GM21390 (cell line): ENCODE data around the gene FOXK2.

Source experiments
- ATAC-seq: cut with Tn5 transposase; IDR thresholded peaks from one replicate; pipeline ENCODE4 v1.9.1; 2021; ENCODE audit not compliant: unreplicated experiment

Gene FOXK2

DNA sequence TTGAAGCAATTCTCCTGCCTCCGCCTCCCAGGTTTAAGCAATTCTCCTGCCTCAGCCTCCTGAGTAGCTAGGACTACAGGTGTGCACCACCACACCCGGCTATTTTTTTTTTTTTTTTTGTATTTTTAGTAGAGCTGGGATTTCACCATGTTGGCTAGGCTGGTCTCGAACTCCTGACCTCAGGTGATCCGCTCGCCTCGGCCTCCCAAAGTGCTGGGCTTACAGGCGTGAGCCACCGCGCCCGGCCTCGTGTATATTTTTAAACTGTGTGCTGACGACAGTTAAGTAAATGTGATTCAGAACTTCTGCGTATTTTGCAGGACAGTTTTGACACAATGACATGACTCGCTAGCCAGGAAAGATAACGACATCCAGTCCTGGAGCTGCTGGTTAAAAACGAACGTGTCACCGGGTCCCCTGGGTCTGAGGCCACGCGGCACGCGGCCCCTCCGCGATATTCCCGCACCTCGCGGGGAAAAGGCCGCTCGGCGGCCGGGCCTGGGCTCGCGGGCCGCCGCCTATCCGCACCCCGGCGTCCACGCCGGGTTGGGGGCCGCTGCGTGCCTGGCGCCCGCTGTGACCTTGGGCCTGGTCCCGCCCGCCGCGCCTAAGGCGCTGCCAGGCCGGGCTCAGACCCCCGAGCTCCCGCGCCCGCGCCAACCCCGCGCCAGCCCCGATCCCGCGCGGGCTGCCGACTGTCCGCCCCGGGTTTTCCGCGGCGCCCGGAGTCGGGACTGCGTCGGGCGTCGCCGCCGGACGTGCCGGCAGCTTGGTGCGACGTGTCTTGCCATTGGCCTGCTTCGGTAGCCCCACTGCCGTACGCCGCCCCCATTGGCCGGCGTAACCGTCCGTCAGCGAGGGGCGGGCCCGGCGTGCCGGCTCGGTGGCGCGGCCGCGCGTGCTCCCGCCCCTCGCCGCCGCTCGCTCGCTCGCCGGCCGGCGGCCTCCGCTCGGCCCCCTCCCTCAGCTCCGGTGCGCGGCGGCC is at the start of gene FOXK2:
FOXK2 (plus strand) TSS at position 907 of the 985 bp plus-strand sequence. CDS start 157 bp downstream, outside the sequence.
- peak; percentile 89 for ATAC-seq

GRCh38 chr17:82470065-82470464 is 49.5 kb upstream of the FOXK2 start:
- ATAC-seq = no peak

GRCh38 chr17:82474223-82475010 is 45.1 kb upstream of the FOXK2 start:
- no peak for ATAC-seq

DNA sequence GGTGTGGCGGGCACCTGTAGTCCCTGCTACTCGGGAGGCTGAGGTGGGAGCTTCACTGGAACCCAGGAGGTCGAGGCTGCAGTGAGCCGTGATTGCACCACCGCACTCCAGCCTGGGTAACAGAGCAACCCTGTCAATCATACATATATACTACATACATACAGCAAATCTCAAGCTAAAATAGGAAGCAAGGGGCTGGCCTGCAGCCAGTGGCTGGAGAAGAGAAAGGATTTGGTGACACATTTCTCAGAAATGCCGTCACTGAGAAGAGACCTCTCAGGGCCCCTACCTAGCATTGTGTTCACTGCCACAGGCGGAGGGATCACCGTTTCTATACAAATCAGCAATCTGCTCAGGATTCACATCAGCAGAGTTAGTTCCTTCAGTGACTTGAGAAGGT is 44.1 kb upstream of the FOXK2 start:
- no peak for ATAC-seq

DNA sequence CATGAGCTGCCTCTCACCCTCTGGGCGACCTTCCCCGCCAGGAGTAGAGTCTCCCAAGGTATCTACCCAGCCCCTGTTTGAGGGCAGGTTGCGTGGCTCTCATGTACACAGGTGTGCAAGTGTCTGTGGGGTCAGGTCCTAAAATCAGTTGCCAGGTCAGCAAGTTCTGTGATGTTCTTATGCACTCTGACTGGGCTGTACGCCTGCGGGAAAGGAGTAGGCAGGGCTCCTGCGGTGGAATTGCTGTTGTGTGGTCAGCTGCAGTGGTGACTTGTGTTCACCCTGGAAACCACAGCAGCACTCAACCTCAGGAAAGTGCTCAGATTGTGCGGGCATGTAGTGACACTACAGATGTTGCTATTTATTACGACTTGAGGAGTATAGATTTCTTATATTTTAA is 41.6 kb upstream of the FOXK2 start:
- ATAC-seq = no peak

GRCh38 chr17:82479602-82480001 is 39.9 kb upstream of the FOXK2 start:
- ATAC-seq = no peak

DNA sequence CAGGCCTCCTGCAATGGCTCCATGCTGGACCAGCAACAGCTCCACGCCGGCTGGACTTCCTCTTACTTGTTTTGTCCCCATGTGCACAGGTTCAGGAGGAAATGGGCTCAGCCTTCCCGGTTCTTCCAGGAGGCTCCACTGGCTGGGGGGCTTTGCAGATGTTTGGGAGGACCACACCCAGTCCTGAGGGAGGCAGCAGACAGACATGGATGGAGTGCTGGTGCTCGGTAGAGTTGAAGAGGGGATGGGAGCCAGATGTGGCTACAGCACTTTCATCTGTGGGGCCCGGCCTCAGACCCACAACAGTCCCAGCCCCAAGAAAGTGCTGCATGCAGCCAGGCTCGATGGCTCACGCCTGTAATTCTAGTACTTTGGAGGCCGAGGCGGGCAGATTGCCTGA is 39.2 kb upstream of the FOXK2 start:
- ATAC-seq = no peak

DNA sequence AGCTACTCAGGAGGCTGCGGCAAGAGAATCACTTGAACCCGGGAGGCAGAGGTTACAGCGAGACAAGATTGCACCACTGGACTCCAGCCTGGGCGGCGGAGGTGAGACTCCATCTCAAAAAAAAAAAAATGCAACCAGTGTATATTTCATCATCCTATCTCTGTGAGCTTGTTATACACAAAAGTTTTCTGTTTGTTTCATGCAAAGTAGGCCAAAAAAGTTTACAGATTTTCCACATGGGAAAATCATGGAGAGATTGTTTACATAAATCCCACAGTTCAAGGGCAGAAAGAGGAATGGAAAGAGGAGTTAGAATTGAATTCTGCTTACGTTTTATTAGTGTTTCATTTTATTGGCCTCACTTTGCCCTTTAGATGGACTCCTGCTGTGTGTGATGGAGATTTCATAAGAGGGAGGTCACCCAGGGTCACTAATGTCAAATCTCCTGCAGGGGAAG is 36.3 kb upstream of the FOXK2 start:
- ATAC-seq = no peak

DNA sequence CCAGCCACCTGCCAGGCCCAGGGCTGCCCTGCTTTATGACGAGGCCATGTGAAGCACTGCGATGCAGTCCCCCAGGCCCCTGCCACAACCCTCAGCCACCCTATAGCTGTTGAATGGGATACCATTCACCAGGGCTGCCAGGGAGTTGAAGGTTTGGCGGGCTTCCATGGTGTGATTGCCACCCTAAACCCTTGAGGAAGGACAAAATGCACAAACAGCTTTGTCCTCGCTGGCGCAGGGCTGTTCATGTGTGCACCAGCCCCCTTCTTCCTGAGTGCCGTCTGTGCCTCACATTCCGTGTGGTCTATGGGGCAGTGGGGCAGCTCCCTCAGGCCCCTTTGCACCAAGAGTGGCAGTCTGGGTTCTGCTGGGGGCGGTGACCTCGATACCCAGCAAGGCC is 35.7 kb upstream of the FOXK2 start:
- no peak for ATAC-seq

DNA sequence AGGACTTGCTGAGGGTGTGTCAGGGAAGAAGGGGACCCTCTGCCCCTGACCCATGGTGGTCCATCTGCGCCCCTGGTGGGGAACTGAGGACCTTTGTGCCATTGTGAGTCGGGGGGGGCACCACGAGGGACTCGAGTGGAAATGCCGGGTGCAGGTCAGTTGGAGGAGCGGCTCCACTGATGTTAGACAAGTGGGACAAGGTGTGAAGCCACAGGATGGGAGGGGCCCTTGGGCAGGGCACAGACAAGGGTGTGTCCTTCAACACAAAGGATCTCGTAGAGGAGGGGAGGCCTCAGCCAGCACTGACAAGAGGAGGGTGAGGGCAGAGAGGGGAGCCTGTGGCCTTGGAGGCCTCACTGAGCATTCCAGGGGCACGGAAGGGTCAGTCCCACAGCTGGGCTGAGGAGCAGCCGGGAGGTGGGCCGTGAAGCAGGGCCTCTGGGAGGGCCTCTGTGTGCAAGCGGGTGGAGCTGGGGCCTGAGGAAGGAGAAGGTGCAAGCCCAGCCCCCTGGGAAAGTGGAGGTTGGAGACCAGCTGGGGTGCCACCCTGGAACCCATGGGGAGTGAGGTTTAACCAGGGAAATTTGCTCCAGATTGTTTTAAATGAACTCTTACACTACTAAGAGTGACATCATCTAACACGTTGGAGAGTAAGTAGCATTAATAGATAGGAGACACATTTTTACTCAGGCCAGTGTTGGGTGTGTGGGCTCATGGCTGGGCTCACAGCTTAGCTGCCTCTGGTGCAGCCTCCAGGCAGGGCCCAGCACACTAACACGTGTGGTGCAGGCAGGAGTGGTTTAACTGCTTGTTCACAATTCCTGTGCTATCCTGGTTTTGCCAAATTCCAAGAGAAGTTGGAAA is 33.1 kb upstream of the FOXK2 start:
- ATAC-seq = no peak

GRCh38 chr17:82487910-82488309 is 31.6 kb upstream of the FOXK2 start:
- no peak for ATAC-seq

DNA sequence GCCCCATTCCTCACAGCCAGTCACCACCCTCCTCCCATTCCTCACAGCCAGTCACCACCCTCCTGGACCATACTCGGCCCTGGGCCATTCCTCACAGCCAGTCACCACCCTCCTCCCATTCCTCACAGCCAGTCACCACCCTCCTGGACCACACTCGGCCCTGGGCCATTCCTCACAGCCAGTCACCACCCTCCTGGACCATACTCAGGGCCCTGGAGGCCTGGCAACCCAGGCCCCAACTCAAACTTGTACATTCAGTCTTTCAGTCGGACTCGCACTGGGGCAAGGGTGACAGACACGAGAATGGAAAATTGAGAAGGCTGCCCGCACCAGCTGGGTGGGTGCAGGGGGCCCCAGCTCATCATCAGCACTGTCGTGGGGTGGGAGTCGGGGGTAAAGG is 30.4 kb upstream of the FOXK2 start:
- ATAC-seq = no peak

GRCh38 chr17:82489851-82490511 is 29.6 kb upstream of the FOXK2 start:
- ATAC-seq = no peak

GRCh38 chr17:82490512-82491195 is 28.9 kb upstream of the FOXK2 start:
- ATAC-seq = no peak

GRCh38 chr17:82491196-82491530 is 28.4 kb upstream of the FOXK2 start:
- ATAC-seq = no peak

GRCh38 chr17:82491533-82491932 is 28.0 kb upstream of the FOXK2 start:
- ATAC-seq = no peak

GRCh38 chr17:82492643-82493225 is 26.8 kb upstream of the FOXK2 start:
- ATAC-seq = no peak

- no peak for ATAC-seq
Measured at GRCh38 chr17:82493226-82493781, 26.2 kb upstream of the FOXK2 start.
